SH-SY5Y (cell line): ENCODE results near the gene DLGAP1.

Experiments
- GATA2 ChIP-seq: IDR thresholded peaks from 2 replicates; pipeline ENCODE4 v1.6.1; 2011; ENCODE audit warnings: mild to moderate bottlenecking, low read depth, low read length
- GATA3 ChIP-seq: IDR thresholded peaks from 2 replicates; pipeline ENCODE4 v1.6.1; 2011; ENCODE audit warnings: low read depth, mild to moderate bottlenecking, low read length, moderate library complexity

DNA sequence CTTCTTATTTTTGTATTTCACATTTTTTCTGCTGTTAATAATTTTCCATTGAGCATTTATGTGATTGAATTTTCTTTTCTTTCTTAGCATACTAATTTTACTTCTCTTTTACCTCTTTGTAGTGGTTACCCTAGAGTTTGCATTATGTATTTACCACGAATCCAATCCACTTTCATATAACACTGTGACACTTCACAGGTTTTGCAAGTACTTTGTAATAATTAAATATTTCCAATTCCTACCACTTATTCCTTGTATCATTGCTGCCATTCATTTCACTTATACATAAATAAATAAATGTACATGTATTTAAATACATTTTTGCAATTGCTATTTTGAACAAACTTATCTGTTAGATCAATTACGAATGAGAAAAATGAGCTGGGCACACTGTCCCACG lies 894.4 kb downstream of the DLGAP1 start:
- TF ChIP-seq GATA2 (no peak), GATA3 (no peak)
